Mesendoderm (in vitro differentiated cells): ENCODE results near the gene RASSF8.

Experiments
- DNase-seq: peaks from one replicate; pipeline ENCODE4 v3.0.0; 2013
- H2AK5ac ChIP-seq: 2 replicates; pipeline ENCODE4 v1.6.1; 2013; ENCODE audit warnings: low read length, inconsistent platforms
- H2BK120ac ChIP-seq: 2 replicates; pipeline ENCODE4 v1.6.1; 2013; ENCODE audit warnings: low read depth, mild to moderate bottlenecking, low read length, moderate library complexity, mixed read lengths
- H2BK15ac ChIP-seq: replicated peaks from 2 replicates; pipeline ENCODE4 v1.6.1; 2013; ENCODE audit warnings: low read depth, mild to moderate bottlenecking, moderate library complexity
- H2BK5ac ChIP-seq: 2 replicates; pipeline ENCODE4 v1.6.1; 2013; ENCODE audit warnings: low read length, inconsistent platforms
- H3K18ac ChIP-seq: 2 replicates; pipeline ENCODE4 v1.6.1; 2013; ENCODE audit warnings: mild to moderate bottlenecking, low read length, mixed read lengths
- H3K23ac ChIP-seq: one replicate; pipeline ENCODE4 v1.6.1; 2013; ENCODE audit warnings: low read length
- H3K27ac ChIP-seq: 2 replicates; pipeline ENCODE4 v1.5.1; 2013; ENCODE audit warnings: low read depth, mild to moderate bottlenecking, inconsistent platforms, low read length, moderate library complexity
- H3K27me3 ChIP-seq: 2 replicates; pipeline ENCODE4 v1.6.1; 2013; ENCODE audit warnings: low read length, control low read depth, mild to moderate bottlenecking, inconsistent platforms; ENCODE audit not compliant: insufficient read depth, poor library complexity
- H3K36me3 ChIP-seq: 2 replicates; pipeline ENCODE4 v1.6.1; 2013; ENCODE audit warnings: low read length, inconsistent platforms; ENCODE audit not compliant: control insufficient read depth, insufficient read depth
- H3K4ac ChIP-seq: one replicate; pipeline ENCODE4 v1.6.1; 2013; ENCODE audit warnings: low read depth, mild to moderate bottlenecking, low read length, moderate library complexity
- H3K4me1 ChIP-seq: 2 replicates; pipeline ENCODE4 v1.6.1; 2013; ENCODE audit warnings: low read depth, low read length, inconsistent platforms; ENCODE audit not compliant: control insufficient read depth
- H3K4me2 ChIP-seq: 2 replicates; pipeline ENCODE4 v1.6.1; 2013; ENCODE audit warnings: low read length
- H3K4me3 ChIP-seq: 2 replicates; pipeline ENCODE4 v1.5.1; 2013; ENCODE audit warnings: mild to moderate bottlenecking, low read length
- H3K56ac ChIP-seq: one replicate; pipeline ENCODE4 v1.6.1; 2013; ENCODE audit warnings: low read length
- H3K79me1 ChIP-seq: 2 replicates; pipeline ENCODE4 v1.6.1; 2013; ENCODE audit warnings: low read length, inconsistent platforms
- H3K79me2 ChIP-seq: 2 replicates; pipeline ENCODE4 v1.6.1; 2013; ENCODE audit warnings: mild to moderate bottlenecking, low read length; ENCODE audit not compliant: control insufficient read depth, insufficient read depth
- H3K9ac ChIP-seq: 2 replicates; pipeline ENCODE4 v1.6.1; 2013; ENCODE audit warnings: low read length, inconsistent platforms
- H4K5ac ChIP-seq: one replicate; pipeline ENCODE4 v1.6.1; 2013; ENCODE audit warnings: low read length
- H4K8ac ChIP-seq: one replicate; pipeline ENCODE4 v1.6.1; 2013; ENCODE audit warnings: low read depth, mild to moderate bottlenecking, control low read depth, low read length, moderate library complexity
- WGBS: extraction: QIAGEN DNeasy Blood & Tissue Kit; methylation state at CpG from one replicate; pipeline ENCODE4 v1.1.7; 2013; ENCODE audit warnings: low lambda C conversion rate, missing lambda C conversion rate; ENCODE audit not compliant: insufficient coverage; ENCODE audit errors: extremely low coverage; 5-methylcytosine and 5-hydroxymethylcytosine counted together

Gene RASSF8

GRCh38 chr12:25988505-25988904 is 30.0 kb downstream of the RASSF8 start:
- Histone ChIP-seq H2BK15ac (no peak overlapping the region), H3K4ac (no peak overlapping the region), H3K79me1 (peaks cover 26% of the 10 kb centered on the region), H2AK5ac (no peak overlapping the region), H2BK5ac (no peak overlapping the region), H3K23ac (no peak overlapping the region), H3K56ac (no peak overlapping the region), H3K18ac (no peak overlapping the region), H3K4me1 (peaks cover 9% of the 10 kb centered on the region), H3K79me2 (peaks cover 46% of the 10 kb centered on the region), H4K8ac (no peak overlapping the region), H3K36me3 (no peaks in the 10 kb centered on the region), H4K5ac (no peak overlapping the region), H3K9ac (no peak overlapping the region), H3K27ac (no peak overlapping the region), H3K4me2 (no peak overlapping the region), H3K27me3 (no peaks in the 10 kb centered on the region), H3K4me3 (no peak overlapping the region), H2BK120ac (no peak overlapping the region)
- peak; percentile 69 for DNase-seq
- WGBS, result no CpG with 5 or more reads among the region's 2 CpGs

- DNase-seq, result no peak
- Histone ChIP-seq H2BK120ac (no peak overlapping the region), H3K27ac (no peak overlapping the region), H3K9ac (no peak overlapping the region), H3K18ac (no peak overlapping the region), H3K79me1 (peaks cover 22% of the 10 kb centered on the region), H2BK15ac (no peak overlapping the region), H4K5ac (no peak overlapping the region), H3K4me2 (no peak overlapping the region), H3K56ac (no peak overlapping the region), H3K79me2 (peaks cover 37% of the 10 kb centered on the region), H2BK5ac (no peak overlapping the region), H3K4me3 (no peak overlapping the region), H4K8ac (no peak overlapping the region), H3K36me3 (no peaks in the 10 kb centered on the region), H3K4ac (no peak overlapping the region), H2AK5ac (no peak overlapping the region), H3K27me3 (no peaks in the 10 kb centered on the region), H3K4me1 (peaks cover 11% of the 10 kb centered on the region), H3K23ac (no peak overlapping the region)
- WGBS, result no CpG with 5 or more reads among the region's 2 CpGs
These were observed 32.0 kb downstream of the RASSF8 start for GRCh38 chr12:25990495-25990894.

GRCh38 chr12:25992026-25992782 is 33.7 kb downstream of the RASSF8 start:
- Histone ChIP-seq H3K4me3 (no peak overlapping the region), H3K79me2 (peaks cover 24% of the 10 kb centered on the region), H2BK5ac (no peak overlapping the region), H2BK15ac (no peak overlapping the region), H3K79me1 (peaks cover 13% of the 10 kb centered on the region), H3K23ac (no peak overlapping the region), H3K56ac (peak overlapping the region; percentile 54), H4K5ac (no peak overlapping the region), H2AK5ac (no peak overlapping the region), H3K27me3 (no peaks in the 10 kb centered on the region), H2BK120ac (no peak overlapping the region), H3K36me3 (no peaks in the 10 kb centered on the region), H3K18ac (no peak overlapping the region), H3K9ac (no peak overlapping the region), H3K4me2 (no peak overlapping the region), H3K27ac (no peak overlapping the region), H4K8ac (no peak overlapping the region), H3K4me1 (peaks cover 8% of the 10 kb centered on the region), H3K4ac (no peak overlapping the region)
- WGBS, result no CpG with 5 or more reads among the region's 4 CpGs
- no peak for DNase-seq

- DNase-seq, result no peak
- WGBS, result no CpG with 5 or more reads among the region's 3 CpGs
- Histone ChIP-seq H4K8ac (no peak overlapping the region), H2BK5ac (no peak overlapping the region), H3K27ac (no peak overlapping the region), H3K9ac (no peak overlapping the region), H3K79me1 (peaks cover 10% of the 10 kb centered on the region), H3K4me2 (no peak overlapping the region), H4K5ac (no peak overlapping the region), H3K4me1 (peaks cover 6% of the 10 kb centered on the region), H3K4ac (no peak overlapping the region), H3K23ac (no peak overlapping the region), H3K27me3 (no peaks in the 10 kb centered on the region), H3K56ac (peak overlapping the region; percentile 18), H2BK15ac (no peak overlapping the region), H3K4me3 (no peak overlapping the region), H3K79me2 (peaks cover 22% of the 10 kb centered on the region), H3K36me3 (no peaks in the 10 kb centered on the region), H2AK5ac (no peak overlapping the region), H3K18ac (no peak overlapping the region), H2BK120ac (no peak overlapping the region)
These were observed 35.6 kb downstream of the RASSF8 start for GRCh38 chr12:25993901-25994651.

GRCh38 chr12:25994901-25995625 is 36.6 kb downstream of the RASSF8 start:
- WGBS, result no CpG with 5 or more reads among the region's 2 CpGs
- H2BK15ac ChIP-seq, result no peak overlapping the region
- H3K27me3 ChIP-seq, result no peaks in the 10 kb centered on the region
- no peak overlapping the region for H3K18ac ChIP-seq
- H2BK120ac ChIP-seq, result no peak overlapping the region
- H3K4me1 ChIP-seq, result peaks cover 6% of the 10 kb centered on the region
- H3K56ac ChIP-seq, result no peak overlapping the region
- DNase-seq, result peak; percentile 60
- no peak overlapping the region for H3K23ac ChIP-seq
- no peak overlapping the region for H3K27ac ChIP-seq
- peaks cover 7% of the 10 kb centered on the region for H3K79me1 ChIP-seq
- no peak overlapping the region for H2AK5ac ChIP-seq
- H4K5ac ChIP-seq, result no peak overlapping the region
- H3K4me3 ChIP-seq, result no peak overlapping the region
- H3K79me2 ChIP-seq, result peaks cover 18% of the 10 kb centered on the region
- no peak overlapping the region for H3K4me2 ChIP-seq
- H3K36me3 ChIP-seq, result no peaks in the 10 kb centered on the region
- no peak overlapping the region for H3K9ac ChIP-seq
- no peak overlapping the region for H2BK5ac ChIP-seq
- H3K4ac ChIP-seq, result no peak overlapping the region
- H4K8ac ChIP-seq, result no peak overlapping the region
